A549 (cell line): Measurements from ENCODE around the gene PLXNC1. TPM values are rescaled to one million over a fixed set of nuclear protein-coding genes. Genes with fewer than 3 reads are reported as not detected.

Experiments used
- ATAC-seq, 2 experiments: fragments of 200-7000 bp in 1 of 2; fragments of >200 bp in 1 of 2; cut with Nextera tagmentation in 1 of 2; cut with Tn5 transposase in 1 of 2; 3 replicates each; pipeline versions ENCODE4 v1.8.0 to v1.9.1; 2018 to 2020; ENCODE audit warnings: mild to moderate bottlenecking in 1 of 2, moderate library complexity in 1 of 2
- CTCF ChIA-PET: fragments of 300-600 bp; sonication (Branson Sonifier 250); formaldehyde crosslinking; extraction: SDS; loops from one replicate; lab custom pipeline; 2021; ENCODE audit warnings: antibody characterized with exemption, inconsistent platforms; lab: Yijun Ruan, JAX
- POLR2A ChIA-PET: fragments of 350-600 bp; formaldehyde crosslinking; extraction: SDS; loops from one replicate; lab custom pipeline; 2021; ENCODE audit warnings: antibody characterized with exemption, inconsistent platforms; lab: Yijun Ruan, JAX
- DNase-seq, 2 experiments: peaks; one replicate each; pipeline versions ENCODE4 v3.0.0 to v3.0.0-alpha.2; 2011 to 2016; ENCODE audit warnings: low read depth in 1 of 2, low spot score in 1 of 2
- FAIRE-seq: peaks from 2 replicates; lab custom pipeline; 2011; peaks lifted over from hg19 to GRCh38; lab: Jason Lieb, UNC
- H3K27ac ChIP-seq, 2 experiments: fragments of >200 bp; sonication (Bioruptor Twin); formaldehyde crosslinking; 3 replicates each; pipeline ENCODE4 v1.5.1; 2016 to 2017
- H3K4me1 ChIP-seq: fragments of >200 bp; sonication (Bioruptor Twin); formaldehyde crosslinking; 3 replicates; pipeline ENCODE4 v1.6.1; 2016
- H3K4me2 ChIP-seq: fragments of >200 bp; sonication (Bioruptor Twin); formaldehyde crosslinking; 3 replicates; pipeline ENCODE4 v1.6.1; 2016
- H3K4me3 ChIP-seq: fragments of >200 bp; sonication (Bioruptor Twin); formaldehyde crosslinking; 3 replicates; pipeline ENCODE4 v1.5.1; 2016
- H3K9me3 ChIP-seq: fragments of >200 bp; sonication (Bioruptor Twin); formaldehyde crosslinking; 3 replicates; pipeline ENCODE4 v1.6.1; 2016
- CBX8 ChIP-seq: fragments of 200-600 bp; sonication (generic); IDR thresholded peaks from 2 replicates; pipeline ENCODE4 v1.6.1; 2016
- CHD2 ChIP-seq: fragments of 150-350 bp; IDR thresholded peaks from 2 replicates; pipeline ENCODE4 v1.6.1; 2014; ENCODE audit warnings: low read length; ENCODE audit not compliant: partially characterized antibody
- CTCF ChIP-seq: fragments of >200 bp; sonication (Bioruptor Twin); formaldehyde crosslinking; IDR thresholded peaks from 3 replicates; pipeline ENCODE4 v1.5.1; 2016
- EHF ChIP-seq: fragments of 250-450 bp; sonication (Bioruptor Pico); IDR thresholded peaks from 2 replicates; pipeline ENCODE4 v1.5.0; 2020; ENCODE audit warnings: mild to moderate bottlenecking
- ELK1 ChIP-seq: fragments of 150-350 bp; IDR thresholded peaks from 2 replicates; pipeline ENCODE4 v1.6.1; 2014; ENCODE audit warnings: low read depth, mild to moderate bottlenecking, low read length
- FOSB ChIP-seq: fragments of 250-450 bp; sonication (Bioruptor Pico); IDR thresholded peaks from 2 replicates; pipeline ENCODE4 v1.5.0; 2020; ENCODE audit warnings: mild to moderate bottlenecking, moderate library complexity
- GATA3 ChIP-seq: IDR thresholded peaks from 2 replicates; pipeline ENCODE4 v1.6.1; 2012; ENCODE audit warnings: borderline replicate concordance
- HDAC2 ChIP-seq: fragments of 200-600 bp; sonication (generic); IDR thresholded peaks from 2 replicates; pipeline ENCODE4 v1.6.1; 2016
- HEYL ChIP-seq: fragments of 250-450 bp; sonication (Bioruptor Pico); IDR thresholded peaks from 2 replicates; pipeline ENCODE4 v1.8.0; 2021; ENCODE audit warnings: mild to moderate bottlenecking, moderate library complexity
- HOXB5 ChIP-seq: fragments of 250-450 bp; sonication (Bioruptor Pico); IDR thresholded peaks from 2 replicates; pipeline ENCODE4 v1.5.0; 2020; ENCODE audit warnings: mild to moderate bottlenecking, moderate library complexity
- JUN ChIP-seq, 2 experiments: fragments of >200 bp; sonication (Bioruptor Twin); formaldehyde crosslinking; IDR thresholded peaks; 2 replicates in 1 of 2; 3 replicates in 1 of 2; pipeline ENCODE4 v1.6.1; 2016 to 2017
- KDM1A ChIP-seq: fragments of 200-600 bp; sonication (generic); IDR thresholded peaks from 2 replicates; pipeline ENCODE4 v1.6.1; 2016; ENCODE audit warnings: low read depth, mild to moderate bottlenecking
- NFE2L2 ChIP-seq: fragments of 150-350 bp; conservative IDR thresholded peaks from 2 replicates; pipeline ENCODE4 v1.6.1; 2014; ENCODE audit warnings: low read length
- NPAS2 ChIP-seq: fragments of 250-450 bp; sonication (Bioruptor Pico); IDR thresholded peaks from 2 replicates; pipeline ENCODE4 v1.8.0; 2022; ENCODE audit warnings: mild to moderate bottlenecking, moderate library complexity, borderline replicate concordance
- POLR2AphosphoS2 ChIP-seq: conservative IDR thresholded peaks from 2 replicates; pipeline ENCODE4 v1.6.1; 2012; ENCODE audit warnings: low read length, improper control_type of control experiment, inconsistent platforms
- RARB ChIP-seq: fragments of 250-450 bp; sonication (Bioruptor Pico); IDR thresholded peaks from 2 replicates; pipeline ENCODE4 v1.8.0; 2021; ENCODE audit warnings: mild to moderate bottlenecking, moderate library complexity
- RNF2 ChIP-seq: fragments of 200-600 bp; sonication (generic); IDR thresholded peaks from 2 replicates; pipeline ENCODE4 v1.6.1; 2016; ENCODE audit warnings: low read depth, mild to moderate bottlenecking, antibody characterized with exemption, moderate library complexity, borderline replicate concordance
- SMC3 ChIP-seq: fragments of >200 bp; sonication (Bioruptor Twin); formaldehyde crosslinking; IDR thresholded peaks from 3 replicates; pipeline ENCODE4 v1.6.1; 2018; ENCODE audit warnings: inconsistent platforms
- SREBF2 ChIP-seq: fragments of 450-650 bp; IDR thresholded peaks from 2 replicates; pipeline ENCODE4 v1.6.1; 2014; ENCODE audit warnings: mild to moderate bottlenecking, moderate library complexity
- TFCP2L1 ChIP-seq: fragments of 250-450 bp; sonication (Bioruptor Pico); IDR thresholded peaks from 2 replicates; pipeline ENCODE4 v1.5.0; 2021; ENCODE audit warnings: mild to moderate bottlenecking
- WGBS: methylation state at CpG from one replicate; pipeline ENCODE4 v1.1.6; 2017; ENCODE audit errors: missing lambda C conversion rate; 5-methylcytosine and 5-hydroxymethylcytosine counted together
- polyA plus RNA-seq, 4 experiments: library from polyadenylated mRNA; depleted of rRNA in 3 of 4; stranded (reverse); fragments of >200 nt; fragmentation: RNase III in 1 of 4; extraction: RNeasy Plus Mini Kit Qiagen cat#74134 plus additional on column Dnase treatment in 1 of 4; gene quantifications; 2 replicates in 3 of 4; 3 replicates in 1 of 4; pipeline ENCODE4 v1.2.3, GENCODE V29; 2011 to 2017
- TF ChIP-seq, protein P1 (sequence below): IDR thresholded peaks from 2 replicates; pipeline ENCODE4 v1.6.1; 2012; ENCODE audit warnings: low read depth, borderline replicate concordance

PLXNC1 gene
- polyA plus RNA-seq, 2 of the 4 experiments (the other 2 are of a cell fraction), result 0.12 to 0.50 TPM

- WGBS, result 60% methylated on average over 1 of the region's 1 CpG
- ATAC-seq (no peak), FAIRE-seq (no peak), DNase-seq (no peak)
- Histone ChIP-seq H3K27ac (no peak overlapping the region), H3K9me3 (no peaks in the 10 kb centered on the region), H3K4me3 (no peak overlapping the region), H3K4me1 (no peaks in the 10 kb centered on the region), H3K4me2 (no peak overlapping the region)
- ChIA-PET POLR2A (no interaction called here), CTCF (interaction anchor here (1.0 kb wide), 1 partner anchor 10 kb away, joined by 3 read pairs; no protein-coding TSS in a partner anchor)
- TF ChIP-seq GATA3 (no peak), EHF (CRISPR knock-in tag) (no peak), NFE2L2 (no peak), JUN (IDR thresholded peaks at IDR 0.05) (no peak), HOXB5 (CRISPR knock-in tag) (no peak), ELK1 (no peak), RNF2 (no peak), KDM1A (no peak), HDAC2 (no peak)
- TF ChIP-seq, protein P1, sequence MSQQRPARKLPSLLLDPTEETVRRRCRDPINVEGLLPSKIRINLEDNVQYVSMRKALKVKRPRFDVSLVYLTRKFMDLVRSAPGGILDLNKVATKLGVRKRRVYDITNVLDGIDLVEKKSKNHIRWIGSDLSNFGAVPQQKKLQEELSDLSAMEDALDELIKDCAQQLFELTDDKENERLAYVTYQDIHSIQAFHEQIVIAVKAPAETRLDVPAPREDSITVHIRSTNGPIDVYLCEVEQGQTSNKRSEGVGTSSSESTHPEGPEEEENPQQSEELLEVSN, result no peak
Observed at GRCh38 chr12:94299846-94300245, 151.5 kb downstream of the PLXNC1 start.

DNA sequence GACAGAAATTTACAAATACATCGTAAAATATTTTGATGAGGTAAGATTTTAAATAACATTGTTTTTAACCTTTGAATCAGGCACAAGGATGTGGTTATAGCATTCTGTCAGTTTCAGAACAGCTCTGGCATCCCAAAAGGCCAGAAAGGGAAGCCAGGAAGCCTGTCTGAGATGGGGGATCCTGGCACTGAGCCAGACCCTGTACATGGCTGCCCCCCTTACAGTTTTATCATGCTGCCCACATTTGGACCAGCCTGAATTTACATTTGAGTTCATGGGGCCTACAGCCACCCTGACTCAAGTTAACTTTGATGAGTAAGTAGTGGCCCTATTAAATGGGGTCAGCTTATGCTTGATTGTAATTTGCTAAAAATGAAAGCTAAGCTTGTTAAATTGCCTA is 155.6 kb downstream of the PLXNC1 start:
- FAIRE-seq (no peak), ATAC-seq (no peak), DNase-seq (no peak)
- CTCF ChIA-PET, result interaction anchor here (1.4 kb wide), 1 partner anchor 12 kb away, joined by 3 read pairs; no protein-coding TSS in a partner anchor
- Histone ChIP-seq H3K4me3 (no peak overlapping the region), H3K4me2 (no peak overlapping the region), H3K9me3 (no peaks in the 10 kb centered on the region), H3K4me1 (0 out of 3 replicates have a peak, but pooled peaks cover 4% of the 10 kb centered on the region), H3K27ac (no peak overlapping the region)
- POLR2A ChIA-PET, result no interaction called here
- 92% methylated on average over 1 of the region's 1 CpG for WGBS
- no peak for TF ChIP-seq RARB (CRISPR knock-in tag)
- TF ChIP-seq POLR2AphosphoS2, result no peak
- no peak for TF ChIP-seq HEYL (CRISPR knock-in tag)
- no peak for TF ChIP-seq SMC3
- no peak for TF ChIP-seq JUN (IDR thresholded peaks at IDR 0.05)
- TF ChIP-seq CTCF, result no peak
- TF ChIP-seq HOXB5 (CRISPR knock-in tag), result no peak

DNA sequence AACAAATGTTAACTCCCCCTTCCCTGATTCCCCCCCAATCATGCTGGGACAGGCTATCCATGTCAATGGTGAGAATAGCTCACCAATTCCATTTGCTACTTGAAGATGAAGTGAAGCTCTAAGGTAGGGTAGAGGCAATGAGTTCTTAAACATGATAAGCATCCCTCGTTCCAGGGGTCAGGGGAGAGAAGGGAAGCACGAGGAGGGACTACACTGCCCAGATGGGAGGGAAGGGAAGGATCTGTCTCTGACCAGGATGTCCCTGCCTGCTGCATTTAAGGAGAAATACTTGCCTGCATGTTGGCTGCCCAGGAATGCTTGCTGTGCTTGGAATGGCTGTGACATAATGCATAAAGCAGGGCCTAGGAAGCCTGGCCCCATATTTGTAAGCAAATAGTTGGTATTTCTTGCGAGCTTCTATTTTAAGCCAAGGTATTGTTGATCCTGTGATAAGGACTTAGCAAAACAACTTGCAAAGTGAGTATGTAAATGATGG is 156.2 kb downstream of the PLXNC1 start:
- FAIRE-seq (no peak), DNase-seq (no peak)
- H3K4me2 ChIP-seq, result no peak overlapping the region
- POLR2A ChIA-PET, result no interaction called here
- TF ChIP-seq NPAS2 (CRISPR knock-in tag), result no peak
- TF ChIP-seq SREBF2, result no peak
- no peak for TF ChIP-seq CHD2
- no peak for TF ChIP-seq GATA3
- no peak for TF ChIP-seq TFCP2L1 (CRISPR knock-in tag)
- TF ChIP-seq KDM1A, result no peak
- TF ChIP-seq FOSB (CRISPR knock-in tag), result no peak
- no peak for TF ChIP-seq CBX8
- TF ChIP-seq, all 56 proteins: peak for 0
- CTCF ChIA-PET, result interaction anchor here (1.4 kb wide), 1 partner anchor 11 kb away, joined by 3 read pairs; no protein-coding TSS in a partner anchor
- no peak overlapping the region for H3K4me3 ChIP-seq
- 92% methylated on average over 3 of the region's 3 CpGs for WGBS
- H3K27ac ChIP-seq, result no peak overlapping the region
- H3K4me1 ChIP-seq, result 0 out of 3 replicates have a peak, but pooled peaks cover 4% of the 10 kb centered on the region
- H3K9me3 ChIP-seq, result no peaks in the 10 kb centered on the region
- ATAC-seq, result no peak
